ENCODE measurements around the gene COL5A1. TPM values are rescaled to one million over a fixed set of nuclear protein-coding genes. Genes with fewer than 3 reads are reported as not detected.
A peak's percentile ranks its signal among the peaks of the same experiment; 100 is the strongest.

Gene COL5A1
- under 1 TPM; 0.12 to 0.19 TPM for total RNA-seq

DNA sequence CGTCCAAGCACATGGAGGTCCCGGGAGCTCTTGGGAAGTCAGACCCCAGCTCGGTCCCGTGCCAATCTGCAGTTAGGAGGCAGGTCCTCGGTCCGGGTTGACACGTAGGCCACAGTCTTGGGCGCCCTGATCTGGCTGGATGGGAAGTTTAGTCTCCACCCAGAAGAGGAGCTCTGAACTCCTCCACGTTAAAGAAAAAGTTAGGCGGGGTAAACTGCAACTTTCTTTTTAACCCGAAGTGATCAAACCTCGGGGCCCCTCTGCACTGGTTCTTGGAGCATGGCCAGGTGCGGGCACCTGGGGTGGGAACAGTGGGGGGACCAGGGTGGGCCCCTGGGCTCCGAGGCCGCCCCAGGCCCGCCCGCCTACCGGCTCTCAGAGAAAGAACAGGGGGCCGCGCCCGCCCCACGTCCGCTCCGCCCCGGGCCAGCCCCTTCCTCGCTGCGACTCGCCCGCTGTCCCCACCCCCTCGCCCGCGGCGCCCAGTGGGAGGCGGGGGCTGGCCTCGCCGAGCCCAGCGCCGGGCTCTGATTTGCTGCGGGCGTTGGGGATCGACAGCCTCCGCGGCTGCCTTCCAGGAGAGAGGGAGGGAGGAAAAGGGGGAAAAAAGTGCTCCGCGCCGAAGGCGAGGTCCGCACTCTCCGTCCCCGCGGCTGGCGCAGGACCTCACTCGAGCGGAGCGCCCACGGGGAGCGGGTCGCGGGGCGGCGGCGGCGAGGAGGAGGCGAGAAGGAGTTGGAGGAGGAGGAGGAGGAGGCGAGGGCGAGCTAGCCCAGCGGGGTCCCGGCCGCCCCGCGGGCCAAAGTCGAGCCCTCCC, at the start of gene COL5A1:
TSS of gene COL5A1 (plus strand) at position 631 of the 817 bp plus-strand sequence. CDS start 385 bp downstream, outside the sequence.
- DNase-seq: peak; percentile 39
- Mint-ChIP-seq H3K4me3 (peak within 1 kb of the TSS; percentile 23), H3K27ac (no peak within 1 kb of the TSS), H3K9me3 (no peaks in the 10 kb centered on the region), H3K36me3 (no peaks in the 10 kb centered on the region), H3K4me1 (ENCODE audit: low read depth) (peaks cover 2% of the 10 kb centered on the region), H3K27me3 (peaks cover 23% of the 10 kb centered on the region)
- intact Hi-C loops (cut with micrococcal nuclease): loop anchor here (10.0 kb wide), 1 partner anchor 197 kb away; no protein-coding TSS in a partner anchor
- CTCF ChIA-PET: no interaction called here
- POLR2A ChIA-PET: no interaction called here

DNA sequence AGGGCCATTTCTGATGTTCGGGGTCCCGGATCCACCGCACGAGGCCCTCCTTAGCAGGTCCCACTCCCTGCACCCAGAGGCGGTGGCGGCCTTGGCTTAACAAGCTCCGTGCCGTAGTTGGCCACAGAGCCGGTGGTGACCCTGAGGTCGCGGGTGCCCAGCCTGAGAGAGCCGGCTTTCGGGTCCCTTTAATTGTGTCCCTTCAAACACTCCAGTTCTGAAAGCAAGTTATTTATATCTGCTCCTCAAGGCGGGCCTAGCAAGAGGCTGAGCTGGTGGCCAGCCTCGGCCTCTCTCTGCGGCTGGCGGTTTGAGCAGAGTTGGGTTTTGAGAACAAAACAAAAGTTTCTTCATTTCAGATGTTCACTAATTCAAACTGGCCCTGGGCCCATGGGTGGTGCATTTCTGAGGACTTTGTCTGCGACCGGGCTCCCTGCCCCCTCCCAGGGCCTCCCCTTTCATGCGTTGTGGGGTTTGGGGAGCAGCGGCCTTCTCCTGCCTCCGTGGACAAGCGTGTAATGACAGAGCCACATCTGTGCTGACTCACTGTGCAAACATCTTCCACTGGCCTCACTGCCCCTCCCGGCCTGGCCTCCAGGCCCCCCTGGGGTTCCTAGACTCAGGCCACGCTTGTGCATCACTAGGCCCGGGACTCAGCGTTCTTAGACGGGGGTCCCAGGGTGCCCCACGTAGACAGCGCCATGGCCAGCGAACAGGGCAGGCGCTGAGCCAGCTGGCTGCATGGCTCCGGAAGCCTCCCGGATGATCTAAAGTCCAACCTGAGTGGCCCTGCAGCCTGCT, 49.4 kb upstream of the COL5A1 start:
- Mint-ChIP-seq H3K9me3 (no peaks in the 10 kb centered on the region), H3K27me3 (peaks cover 12% of the 10 kb centered on the region), H3K4me1 (ENCODE audit: low read depth) (no peaks in the 10 kb centered on the region), H3K36me3 (no peaks in the 10 kb centered on the region), H3K27ac (no peak overlapping the region), H3K4me3 (no peak overlapping the region)
- DNase-seq: no peak
- intact Hi-C loops (cut with micrococcal nuclease): no loop called here
- POLR2A ChIA-PET: no interaction called here
- CTCF ChIA-PET: no interaction called here

DNA sequence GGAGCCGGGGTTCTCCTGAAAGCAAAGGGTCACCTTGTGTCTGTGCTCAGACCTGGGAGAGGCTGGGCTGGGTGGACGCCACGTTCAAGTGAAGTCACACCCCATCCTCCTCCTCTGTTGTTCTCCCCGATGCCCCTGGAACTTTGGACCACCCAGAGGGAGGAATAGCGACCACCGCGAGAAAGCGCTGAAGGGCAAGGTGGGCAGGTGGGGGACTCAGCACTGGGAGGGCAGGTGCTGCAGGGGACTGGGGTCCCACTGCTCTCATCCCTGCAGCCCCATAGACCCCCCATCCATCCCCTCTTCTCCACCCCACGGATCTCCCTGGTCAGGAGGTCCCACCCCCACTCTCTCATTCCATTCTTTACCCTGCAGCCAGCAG, 48.8 kb upstream of the COL5A1 start:
- intact Hi-C loops (cut with micrococcal nuclease): no loop called here
- H3K27ac Mint-ChIP-seq: no peak overlapping the region
- no peaks in the 10 kb centered on the region for H3K4me1 Mint-ChIP-seq (ENCODE audit: low read depth)
- DNase-seq: no peak
- POLR2A ChIA-PET: no interaction called here
- peaks cover 12% of the 10 kb centered on the region for H3K27me3 Mint-ChIP-seq
- no peaks in the 10 kb centered on the region for H3K9me3 Mint-ChIP-seq
- H3K36me3 Mint-ChIP-seq: no peaks in the 10 kb centered on the region
- CTCF ChIA-PET: interaction anchor here (0.6 kb wide), 1 partner anchor 1015 kb away, joined by 3 read pairs; no protein-coding TSS in a partner anchor
- no peak overlapping the region for H3K4me3 Mint-ChIP-seq

- H3K4me3 Mint-ChIP-seq: no peak overlapping the region
- CTCF ChIA-PET: interaction anchor here (0.6 kb wide), 1 partner anchor 1016 kb away, joined by 3 read pairs; no protein-coding TSS in a partner anchor
- H3K36me3 Mint-ChIP-seq: no peaks in the 10 kb centered on the region
- no peak for DNase-seq
- H3K27ac Mint-ChIP-seq: no peak overlapping the region
- peaks cover 12% of the 10 kb centered on the region for H3K27me3 Mint-ChIP-seq
- POLR2A ChIA-PET: no interaction called here
- H3K9me3 Mint-ChIP-seq: no peaks in the 10 kb centered on the region
- H3K4me1 Mint-ChIP-seq (ENCODE audit: low read depth): no peaks in the 10 kb centered on the region
- intact Hi-C loops (cut with micrococcal nuclease): no loop called here
These were observed 48.1 kb upstream of the COL5A1 start for GRCh38 chr9:134593286-134594077.

- H3K27ac Mint-ChIP-seq: no peak overlapping the region
- no peaks in the 10 kb centered on the region for H3K36me3 Mint-ChIP-seq
- H3K27me3 Mint-ChIP-seq: peaks cover 12% of the 10 kb centered on the region
- no peak for DNase-seq
- no peak overlapping the region for H3K4me3 Mint-ChIP-seq
- H3K4me1 Mint-ChIP-seq (ENCODE audit: low read depth): no peaks in the 10 kb centered on the region
- CTCF ChIA-PET: no interaction called here
- intact Hi-C loops (cut with micrococcal nuclease): no loop called here
- no peaks in the 10 kb centered on the region for H3K9me3 Mint-ChIP-seq
- POLR2A ChIA-PET: no interaction called here
These were observed 47.3 kb upstream of the COL5A1 start for GRCh38 chr9:134594078-134594941.

DNA sequence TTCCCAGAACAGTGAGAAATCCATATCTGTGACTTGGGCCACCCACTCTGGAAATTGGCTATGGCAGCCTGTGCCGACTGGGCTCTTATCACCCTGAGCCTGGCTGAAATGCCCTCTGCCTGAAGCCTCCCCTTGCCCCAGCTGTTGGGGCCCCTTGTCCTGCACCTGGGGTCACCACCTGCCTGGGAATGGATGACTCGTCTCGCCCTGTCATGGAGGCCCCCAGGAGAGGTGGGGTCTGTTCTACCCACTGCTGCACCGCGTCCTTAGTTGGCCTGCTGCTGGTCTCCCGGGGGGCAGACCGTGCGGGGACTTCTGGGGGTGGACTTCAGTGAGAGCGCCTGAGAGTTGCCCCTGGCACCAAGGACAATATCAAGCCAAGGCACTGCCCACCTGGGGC, 46.6 kb upstream of the COL5A1 start:
- intact Hi-C loops (cut with micrococcal nuclease): no loop called here
- CTCF ChIA-PET: no interaction called here
- Mint-ChIP-seq H3K27ac (no peak overlapping the region), H3K9me3 (no peaks in the 10 kb centered on the region), H3K36me3 (no peaks in the 10 kb centered on the region), H3K4me1 (ENCODE audit: low read depth) (no peaks in the 10 kb centered on the region), H3K4me3 (no peak overlapping the region), H3K27me3 (peaks cover 12% of the 10 kb centered on the region)
- POLR2A ChIA-PET: no interaction called here
- DNase-seq: no peak

DNA sequence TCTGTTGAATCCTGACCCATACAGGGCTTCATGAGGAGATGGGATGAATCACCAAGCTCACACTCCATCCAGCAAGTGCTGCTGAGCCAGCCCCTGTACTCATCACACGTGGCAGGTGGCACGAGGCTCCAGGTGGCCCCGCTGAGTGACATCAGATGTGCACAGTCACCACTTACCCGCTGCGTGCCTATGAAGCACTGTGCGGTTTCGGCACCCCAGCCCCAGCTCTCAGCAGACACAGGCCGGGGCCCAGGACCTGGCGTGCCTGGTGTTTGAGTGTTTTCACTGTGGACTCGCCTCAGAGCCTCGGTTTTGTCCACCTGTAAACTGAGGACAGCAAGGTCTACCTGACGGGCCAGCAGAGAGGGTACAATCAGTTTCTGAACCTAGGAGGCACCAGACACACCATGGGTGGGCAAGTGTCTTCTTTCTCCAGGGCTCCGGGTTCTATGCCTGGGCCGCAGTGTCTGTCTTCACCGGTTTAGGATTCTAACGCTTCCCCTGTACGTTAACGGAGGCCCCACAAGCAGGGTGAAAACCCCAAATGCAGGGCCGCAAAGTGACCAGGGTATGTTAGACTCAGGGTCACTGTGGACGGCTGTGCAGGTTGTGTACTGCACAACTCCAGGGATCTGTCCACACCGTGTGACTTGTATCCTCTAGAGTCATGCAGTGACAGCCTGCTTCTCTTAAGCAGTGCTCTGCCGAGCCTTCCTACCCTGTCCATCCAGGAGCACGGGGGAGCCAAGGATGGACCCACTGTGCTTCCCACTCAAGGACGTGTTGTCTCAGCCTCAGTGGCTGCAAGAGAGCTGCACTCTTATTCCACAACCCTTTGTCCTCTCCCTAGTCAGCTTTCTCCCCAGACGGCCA, 44.3 kb upstream of the COL5A1 start:
- H3K27me3 Mint-ChIP-seq: peaks cover 6% of the 10 kb centered on the region
- H3K36me3 Mint-ChIP-seq: no peaks in the 10 kb centered on the region
- no peaks in the 10 kb centered on the region for H3K9me3 Mint-ChIP-seq
- H3K27ac Mint-ChIP-seq: no peak overlapping the region
- POLR2A ChIA-PET: no interaction called here
- DNase-seq: no peak
- no peak overlapping the region for H3K4me3 Mint-ChIP-seq
- CTCF ChIA-PET: no interaction called here
- H3K4me1 Mint-ChIP-seq (ENCODE audit: low read depth): no peaks in the 10 kb centered on the region
- intact Hi-C loops (cut with micrococcal nuclease): no loop called here

GRCh38 chr9:134597957-134598883, 43.4 kb upstream of the COL5A1 start:
- no peak overlapping the region for H3K27ac Mint-ChIP-seq
- no peak overlapping the region for H3K4me3 Mint-ChIP-seq
- no peaks in the 10 kb centered on the region for H3K36me3 Mint-ChIP-seq
- H3K27me3 Mint-ChIP-seq: peaks cover 5% of the 10 kb centered on the region
- intact Hi-C loops (cut with micrococcal nuclease): no loop called here
- POLR2A ChIA-PET: no interaction called here
- CTCF ChIA-PET: no interaction called here
- H3K9me3 Mint-ChIP-seq: no peaks in the 10 kb centered on the region
- DNase-seq: no peak
- no peaks in the 10 kb centered on the region for H3K4me1 Mint-ChIP-seq (ENCODE audit: low read depth)

DNA sequence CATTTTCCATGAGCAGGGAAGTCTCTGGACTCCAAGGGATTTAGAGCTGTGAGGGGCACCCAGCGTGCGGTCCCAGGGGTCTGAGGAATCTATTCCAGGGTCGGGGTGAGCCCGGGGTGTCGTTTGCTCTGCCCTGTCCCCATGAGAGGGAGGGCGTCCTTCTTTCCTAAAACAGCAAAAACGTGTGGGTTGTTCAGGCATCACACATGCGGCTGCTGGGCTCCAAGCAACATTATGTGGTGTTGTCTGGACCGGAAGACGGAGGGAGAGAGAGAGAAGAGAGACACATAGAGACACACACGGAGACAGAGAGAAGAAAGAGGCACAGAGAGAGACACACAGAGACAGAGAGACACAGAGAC, 42.7 kb upstream of the COL5A1 start:
- intact Hi-C loops (cut with micrococcal nuclease): no loop called here
- H3K27me3 Mint-ChIP-seq: peaks cover 1% of the 10 kb centered on the region
- DNase-seq: no peak
- H3K36me3 Mint-ChIP-seq: no peaks in the 10 kb centered on the region
- POLR2A ChIA-PET: no interaction called here
- CTCF ChIA-PET: no interaction called here
- no peak overlapping the region for H3K4me3 Mint-ChIP-seq
- no peaks in the 10 kb centered on the region for H3K9me3 Mint-ChIP-seq
- H3K27ac Mint-ChIP-seq: no peak overlapping the region
- H3K4me1 Mint-ChIP-seq (ENCODE audit: low read depth): no peaks in the 10 kb centered on the region

DNA sequence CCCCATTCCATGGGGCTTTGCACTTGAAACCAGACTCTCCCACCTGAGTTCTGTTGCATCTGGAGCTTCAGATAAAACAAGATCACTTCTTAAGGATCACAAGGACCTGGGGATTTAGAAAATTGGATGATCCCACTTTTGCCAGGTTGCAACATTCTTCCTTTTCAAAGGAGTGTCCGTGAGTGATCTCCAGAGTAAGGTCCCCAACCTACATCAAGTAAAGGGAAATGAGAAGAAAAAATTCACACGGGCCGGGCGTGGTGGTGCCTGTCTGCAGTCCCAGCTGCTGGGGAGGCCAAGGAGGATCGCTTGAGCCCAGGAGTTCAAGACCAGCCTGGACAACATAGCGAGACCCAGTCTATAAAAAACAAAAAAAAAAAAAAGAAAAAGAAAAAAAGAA, 41.2 kb upstream of the COL5A1 start:
- Mint-ChIP-seq H3K36me3 (no peaks in the 10 kb centered on the region), H3K4me3 (no peak overlapping the region), H3K4me1 (ENCODE audit: low read depth) (no peaks in the 10 kb centered on the region), H3K9me3 (no peaks in the 10 kb centered on the region), H3K27ac (no peak overlapping the region), H3K27me3 (peaks cover 1% of the 10 kb centered on the region)
- ChIA-PET CTCF (no interaction called here), POLR2A (no interaction called here)
- intact Hi-C loops (cut with micrococcal nuclease): no loop called here
- DNase-seq: no peak

Measured in activated CD4-positive, alpha-beta memory T cell treated with anti-CD3 and anti-CD28 coated beads for 36 hours (primary cell).